Endodermal cell (in vitro differentiated cells): Measurements from ENCODE around the gene PDLIM3. TPM values are rescaled to one million over a fixed set of nuclear protein-coding genes. Genes with fewer than 3 reads are reported as not detected.
A peak's percentile ranks its signal among the peaks of the same experiment; 100 is the strongest.

ENCODE experiments used
- DNase-seq: peaks from one replicate; pipeline ENCODE4 v3.0.0-alpha.2; 2017
- H3K27ac ChIP-seq: 2 replicates; pipeline ENCODE4 v1.5.1; 2013; ENCODE audit warnings: mild to moderate bottlenecking, low read depth, low read length, moderate library complexity
- H3K27me3 ChIP-seq: 2 replicates; pipeline ENCODE4 v1.6.1; 2013; ENCODE audit warnings: mild to moderate bottlenecking, low read length, moderate library complexity; ENCODE audit not compliant: insufficient read depth, control insufficient read depth, poor library complexity, severe bottlenecking
- H3K36me3 ChIP-seq: 2 replicates; pipeline ENCODE4 v1.7.0; 2013; ENCODE audit warnings: mild to moderate bottlenecking, low read length, moderate library complexity; ENCODE audit not compliant: control insufficient read depth, insufficient read depth
- H3K4me1 ChIP-seq: one replicate; pipeline ENCODE4 v1.7.0; 2013; ENCODE audit warnings: low read length; ENCODE audit not compliant: control insufficient read depth, insufficient read depth
- H3K4me3 ChIP-seq: 2 replicates; pipeline ENCODE4 v1.5.1; 2013; ENCODE audit warnings: mild to moderate bottlenecking, low read length, moderate library complexity
- H3K9ac ChIP-seq: 2 replicates; pipeline ENCODE4 v1.6.1; 2013; ENCODE audit warnings: mild to moderate bottlenecking, low read length, moderate library complexity; ENCODE audit not compliant: poor library complexity, severe bottlenecking; ENCODE audit errors: extremely low read depth
- H3K9me3 ChIP-seq: 2 replicates; pipeline ENCODE4 v1.6.1; 2013; ENCODE audit warnings: mild to moderate bottlenecking, low read length, moderate library complexity; ENCODE audit not compliant: control insufficient read depth
- H3K27ac Mint-ChIP-seq: 2 replicates; pipeline ENCODE4 v1.8.0; 2020; ENCODE audit warnings: mixed read lengths
- H3K27me3 Mint-ChIP-seq: 2 replicates; pipeline ENCODE4 v1.8.0; 2021; ENCODE audit warnings: mild to moderate bottlenecking, mixed read lengths; ENCODE audit not compliant: insufficient read depth
- H3K36me3 Mint-ChIP-seq: 2 replicates; pipeline ENCODE4 v1.8.0; 2020; ENCODE audit warnings: low read depth, mixed read lengths
- H3K4me1 Mint-ChIP-seq: 2 replicates; pipeline ENCODE4 v1.8.0; 2020; ENCODE audit warnings: mixed read lengths
- H3K4me3 Mint-ChIP-seq: 2 replicates; pipeline ENCODE4 v1.8.0; 2020; ENCODE audit warnings: mild to moderate bottlenecking, moderate library complexity, mixed read lengths
- H3K9me3 Mint-ChIP-seq: 2 replicates; pipeline ENCODE4 v1.8.0; 2020; ENCODE audit warnings: mild to moderate bottlenecking, mixed read lengths
- CTCF ChIP-seq: fragments of 200-600 bp; sonication (generic); conservative IDR thresholded peaks from 2 replicates; pipeline ENCODE4 v1.5.0; 2021; ENCODE audit warnings: antibody characterized with exemption, mild to moderate bottlenecking
- WGBS, 2 experiments: methylation state at CpG; one replicate each; pipeline versions ENCODE4 v1.1.5 to v1.1.7; 2013; ENCODE audit warnings: missing lambda C conversion rate in 2 of 2, mixed read lengths in 1 of 2; ENCODE audit not compliant: insufficient coverage in 1 of 2, insufficient read length in 1 of 2; 5-methylcytosine and 5-hydroxymethylcytosine counted together
- total RNA-seq, 2 donors: library from RNA; stranded (reverse); fragmentation: NEBNext Ultra II Directional in 1 of 2; extraction: Animal tissue kit (Norgen Biotek cat#: 25700) in 1 of 2; gene quantifications; 2 replicates in 1 of 2; 3 replicates in 1 of 2; pipeline ENCODE4 v1.2.1, GENCODE V29; 2021

PDLIM3 gene
- total RNA-seq, 2 donors from 2014 or later, result 4.3 to 11.0 TPM

GRCh38 chr4:185535612-185536410 lies 504 bp upstream of the PDLIM3 start:
- H3K9me3 Mint-ChIP-seq, result no peaks in the 10 kb centered on the region
- Histone ChIP-seq H3K27me3 (peaks cover 38% of the 10 kb centered on the region), H3K27ac (no peak overlapping the region), H3K4me1 (peaks cover 4% of the 10 kb centered on the region), H3K36me3 (no peaks in the 10 kb centered on the region), H3K9ac (peak overlapping the region; percentile 71), H3K4me3 (peak overlapping the region; percentile 86), H3K9me3 (no peaks in the 10 kb centered on the region)
- WGBS, 2 experiments, result 16 to 20% methylated on average over 16 to 32 of the region's 32 CpGs
- peaks cover 40% of the 10 kb centered on the region for H3K27me3 Mint-ChIP-seq
- H3K27ac Mint-ChIP-seq, result no peak overlapping the region
- no peaks in the 10 kb centered on the region for H3K36me3 Mint-ChIP-seq
- peaks cover 2% of the 10 kb centered on the region for H3K4me1 Mint-ChIP-seq
- H3K4me3 Mint-ChIP-seq, result peak overlapping the region; percentile 56
- no peak for DNase-seq
- no peak for TF ChIP-seq CTCF

GRCh38 chr4:185534511-185534865 lies 819 bp downstream of the PDLIM3 start:
- H3K4me3 Mint-ChIP-seq, result peak overlapping the region; percentile 56
- no peaks in the 10 kb centered on the region for H3K36me3 Mint-ChIP-seq
- WGBS, 2 experiments, result 3 to 4% methylated on average over 10 of the region's 10 CpGs
- TF ChIP-seq CTCF, result no peak
- H3K36me3 ChIP-seq, result no peaks in the 10 kb centered on the region
- no peak overlapping the region for H3K27ac Mint-ChIP-seq
- H3K9ac ChIP-seq, result peak overlapping the region; percentile 71
- peaks cover 4% of the 10 kb centered on the region for H3K4me1 ChIP-seq
- H3K9me3 ChIP-seq, result no peaks in the 10 kb centered on the region
- H3K27ac ChIP-seq, result no peak overlapping the region
- peak overlapping the region; percentile 86 for H3K4me3 ChIP-seq
- no peak for DNase-seq
- H3K9me3 Mint-ChIP-seq, result no peaks in the 10 kb centered on the region
- H3K27me3 Mint-ChIP-seq, result peaks cover 42% of the 10 kb centered on the region
- peaks cover 2% of the 10 kb centered on the region for H3K4me1 Mint-ChIP-seq
- H3K27me3 ChIP-seq, result peaks cover 38% of the 10 kb centered on the region

- 90 to 96% methylated on average over 2 to 6 of the region's 6 CpGs for WGBS, 2 experiments
- no peaks in the 10 kb centered on the region for H3K36me3 Mint-ChIP-seq
- Histone ChIP-seq H3K27ac (no peak overlapping the region), H3K4me1 (no peaks in the 10 kb centered on the region), H3K4me3 (peak overlapping the region; percentile 86), H3K36me3 (no peaks in the 10 kb centered on the region), H3K27me3 (peaks cover 40% of the 10 kb centered on the region), H3K9ac (no peak overlapping the region), H3K9me3 (no peaks in the 10 kb centered on the region)
- H3K9me3 Mint-ChIP-seq, result no peaks in the 10 kb centered on the region
- no peak for DNase-seq
- H3K27ac Mint-ChIP-seq, result no peak overlapping the region
- H3K4me1 Mint-ChIP-seq, result peaks cover 2% of the 10 kb centered on the region
- peaks cover 50% of the 10 kb centered on the region for H3K27me3 Mint-ChIP-seq
- no peak for TF ChIP-seq CTCF
- H3K4me3 Mint-ChIP-seq, result no peak overlapping the region
Measured at GRCh38 chr4:185532795-185533324, 2.4 kb downstream of the PDLIM3 start.
